HTR-8/SVneo (cell line): Measurements from ENCODE around the gene SALL3.

Experiments
- DNase-seq: peaks from one replicate; pipeline ENCODE4 v3.0.0; 2011; ENCODE audit warnings: low spot score, mixed read lengths; ENCODE audit not compliant: insufficient read length
- FAIRE-seq: peaks from 2 replicates; lab custom pipeline; 2011; peaks lifted over from hg19 to GRCh38; lab: Jason Lieb, UNC

SALL3 gene

DNA sequence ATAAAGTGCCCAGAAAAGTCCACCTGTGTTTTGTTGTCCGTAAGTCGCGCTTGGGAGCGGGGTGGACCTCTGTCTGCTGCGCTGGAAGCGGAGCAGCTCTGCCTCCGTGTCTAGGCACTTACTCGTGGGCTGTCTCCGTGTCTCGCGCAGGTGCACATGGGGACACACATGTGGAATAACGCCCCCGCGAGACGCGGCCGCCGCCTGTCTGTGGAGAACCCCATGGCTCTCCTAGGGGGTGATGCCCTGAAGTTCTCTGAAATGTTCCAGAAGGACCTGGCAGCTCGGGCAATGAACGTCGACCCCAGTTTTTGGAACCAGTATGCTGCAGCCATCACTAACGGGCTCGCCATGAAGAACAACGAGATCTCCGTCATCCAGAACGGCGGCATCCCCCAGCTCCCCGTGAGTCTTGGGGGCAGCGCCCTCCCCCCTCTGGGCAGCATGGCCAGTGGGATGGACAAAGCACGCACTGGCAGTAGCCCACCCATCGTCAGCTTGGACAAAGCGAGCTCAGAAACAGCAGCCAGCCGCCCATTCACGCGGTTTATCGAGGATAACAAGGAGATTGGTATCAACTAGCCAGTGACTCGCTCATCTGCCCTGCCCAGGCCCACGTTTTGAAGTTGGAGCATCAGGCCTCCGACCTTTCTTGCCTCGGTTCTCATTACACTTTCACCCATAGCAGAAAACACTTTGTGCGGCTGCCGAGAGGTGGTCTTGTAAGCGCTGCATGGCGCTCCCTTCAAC, 17.3 kb downstream of the SALL3 start:
- no peak for FAIRE-seq
- no peak for DNase-seq

DNA sequence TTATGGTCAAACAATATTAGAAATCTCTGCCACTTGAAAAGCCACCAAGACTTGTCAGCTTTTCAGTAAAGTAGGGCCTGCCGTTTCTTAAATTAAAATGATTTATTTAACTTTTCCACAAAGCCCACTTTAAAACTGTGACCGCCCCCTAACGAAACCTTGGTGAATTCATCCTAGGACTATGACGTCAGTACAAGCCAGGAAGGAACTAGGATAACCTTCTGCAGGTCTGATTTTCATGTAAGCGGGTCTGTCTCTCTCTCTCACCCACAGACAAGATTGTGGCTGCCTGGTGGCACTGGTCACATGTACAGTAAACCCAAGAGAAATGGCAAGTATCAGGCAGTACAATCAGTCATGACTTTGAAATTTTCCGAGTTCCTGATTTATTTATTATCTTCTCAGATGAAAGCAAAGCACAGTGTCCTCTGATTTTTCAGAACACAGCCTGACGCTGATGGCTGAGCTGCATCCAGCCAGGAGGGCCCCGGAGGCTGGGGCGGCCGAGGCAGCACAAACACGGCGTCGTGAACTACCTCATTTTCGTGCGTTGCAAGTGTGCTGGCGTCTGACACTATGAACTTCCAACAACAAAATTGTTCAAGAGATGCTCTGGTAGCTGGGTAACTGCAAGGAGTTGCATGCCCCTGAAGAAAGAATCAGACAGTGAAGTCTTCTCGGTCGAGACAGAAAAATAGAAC, 18.9 kb downstream of the SALL3 start:
- DNase-seq (no peak), FAIRE-seq (no peak)

DNA sequence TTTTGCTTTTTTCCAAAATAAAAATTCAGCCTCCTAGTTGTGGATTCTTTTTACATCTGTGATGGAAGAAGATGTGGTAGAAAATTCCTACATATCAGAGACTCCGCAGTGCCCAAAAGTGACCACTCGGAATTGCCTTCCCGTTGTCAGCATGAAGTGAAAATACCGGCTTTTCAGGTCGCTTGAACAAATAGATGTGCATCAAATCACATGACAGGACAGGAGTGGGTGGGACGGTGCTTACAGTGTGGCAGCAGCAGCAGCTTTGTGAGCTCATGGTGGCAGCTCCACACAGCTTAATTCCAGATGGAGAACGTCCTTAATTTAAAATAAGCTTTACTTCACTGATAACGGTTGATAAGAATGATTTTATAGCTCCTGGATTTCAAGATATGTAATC, 20.3 kb downstream of the SALL3 start:
- FAIRE-seq (no peak), DNase-seq (no peak)

DNA sequence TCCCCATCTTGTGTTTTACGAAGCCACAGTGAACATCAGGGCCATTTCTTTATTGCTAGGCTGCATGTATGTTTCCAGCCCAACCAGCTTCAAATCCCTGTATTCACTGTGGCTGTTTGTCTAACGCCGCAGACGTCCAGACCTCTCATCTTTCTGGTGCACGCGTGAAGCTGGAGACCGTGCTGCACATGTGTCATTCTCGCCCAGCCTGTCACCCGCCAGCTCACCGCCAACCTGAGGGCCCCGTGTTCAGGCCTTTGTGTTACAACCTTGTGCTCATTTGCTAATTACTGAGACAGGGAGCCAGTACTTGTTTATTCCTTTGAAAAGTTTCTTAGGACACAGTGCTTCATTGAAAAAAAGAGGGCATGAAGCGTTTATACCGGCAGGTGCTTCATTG, 21.4 kb downstream of the SALL3 start:
- no peak for FAIRE-seq
- DNase-seq = no peak

DNA sequence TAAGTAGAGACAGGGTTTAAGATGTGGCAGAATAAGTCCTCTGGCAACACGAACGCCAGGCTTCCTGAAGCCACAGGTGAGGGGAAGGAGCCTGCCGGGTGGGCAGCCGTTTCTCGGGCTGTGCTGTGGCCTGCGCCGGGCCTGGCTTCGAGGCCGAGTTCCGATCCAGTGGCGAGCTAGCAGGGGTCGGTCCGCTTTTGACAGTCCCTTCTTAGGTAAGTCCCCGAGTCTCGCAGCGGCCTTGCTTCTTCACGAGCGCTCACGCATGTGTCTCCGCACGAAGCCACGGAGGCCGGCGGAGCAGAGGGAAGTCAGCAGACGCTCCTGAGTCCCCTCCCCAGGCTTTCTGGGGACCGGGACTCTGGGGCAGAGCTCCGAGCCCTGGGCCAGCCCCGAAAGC, 26.0 kb downstream of the SALL3 start:
- DNase-seq (no peak), FAIRE-seq (no peak)

DNA sequence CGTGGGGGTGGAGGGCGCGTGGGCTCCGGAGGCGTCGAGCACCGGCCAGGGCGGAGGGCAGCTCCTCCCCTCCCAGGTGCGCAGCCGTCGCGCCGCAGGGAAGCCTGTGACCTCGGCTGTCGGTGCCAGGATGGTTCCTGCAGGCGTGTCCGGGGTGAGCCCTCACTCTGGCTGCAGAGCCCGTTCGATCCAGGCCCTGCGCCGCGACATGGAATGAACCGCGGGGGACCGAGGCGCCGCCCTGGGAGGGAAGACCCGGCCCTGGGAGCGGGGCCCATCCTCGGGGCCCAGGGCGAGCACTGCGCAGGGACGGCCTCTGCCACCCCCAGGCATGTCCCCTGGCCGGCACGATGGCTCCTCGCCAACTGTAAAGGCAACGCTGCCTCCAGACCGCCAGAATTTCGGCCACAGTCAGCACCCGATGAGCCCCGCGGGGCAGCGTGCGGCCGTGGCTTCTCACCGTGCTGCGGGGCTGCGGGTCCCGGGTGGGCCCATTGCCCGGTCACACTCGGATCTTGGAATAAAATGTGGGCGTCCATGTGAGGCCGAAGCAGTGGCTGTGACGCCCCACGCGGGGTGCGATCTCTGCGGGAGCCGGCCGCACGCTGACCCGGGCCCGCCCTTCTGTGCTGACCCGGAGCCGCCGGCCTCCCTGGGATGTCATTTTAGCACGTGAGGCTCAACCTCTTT, 26.6 kb downstream of the SALL3 start:
- DNase-seq = no peak
- no peak for FAIRE-seq

DNA sequence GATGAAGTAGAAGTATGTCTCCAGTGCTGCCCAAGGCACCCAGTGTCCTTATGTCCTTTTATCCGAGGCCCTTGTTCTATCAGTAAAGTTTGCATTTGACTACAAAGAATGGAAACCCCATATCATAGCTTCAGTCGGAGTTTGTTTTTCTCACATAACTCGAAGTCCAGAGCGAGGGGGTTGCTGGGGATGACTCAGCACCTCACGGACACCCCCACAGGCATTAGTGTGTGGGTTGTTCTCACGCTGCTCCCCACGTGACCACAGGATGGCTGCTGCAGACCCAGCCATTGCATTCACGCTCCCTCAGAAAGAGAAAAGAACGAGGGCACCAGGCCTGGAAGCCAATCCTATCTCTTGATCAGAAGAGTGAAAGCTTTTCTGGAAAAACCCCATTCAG, 27.8 kb downstream of the SALL3 start:
- FAIRE-seq (no peak), DNase-seq (no peak)

DNA sequence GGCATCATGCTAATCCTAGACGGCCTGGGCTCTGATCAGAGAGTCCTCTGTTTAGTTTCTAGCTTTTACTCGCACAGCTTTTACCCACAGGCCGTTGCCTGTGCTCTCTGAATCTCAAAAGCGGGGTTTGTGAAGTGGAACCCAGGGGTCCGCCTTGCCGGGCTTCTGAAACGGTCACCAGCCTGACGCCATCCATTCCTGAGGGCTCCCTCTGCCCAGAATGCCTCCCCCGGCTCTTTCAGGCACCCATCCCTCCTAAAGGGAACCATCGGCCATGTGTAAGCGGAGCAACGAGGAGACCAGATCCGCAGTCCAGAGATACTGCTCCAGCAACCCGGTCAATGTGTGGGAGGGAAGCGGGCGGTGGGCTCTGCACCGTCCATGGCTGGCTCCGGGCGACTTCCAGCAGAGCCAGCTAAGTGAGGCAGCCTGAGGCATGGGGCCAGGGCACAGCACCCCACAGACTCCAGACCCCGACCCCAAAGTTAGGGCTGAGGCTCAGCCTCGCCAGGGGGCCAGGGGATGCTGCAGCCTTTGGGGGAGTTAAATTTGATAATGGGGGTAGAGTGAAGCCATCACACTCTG, 28.8 kb downstream of the SALL3 start:
- no peak for DNase-seq
- no peak for FAIRE-seq

DNA sequence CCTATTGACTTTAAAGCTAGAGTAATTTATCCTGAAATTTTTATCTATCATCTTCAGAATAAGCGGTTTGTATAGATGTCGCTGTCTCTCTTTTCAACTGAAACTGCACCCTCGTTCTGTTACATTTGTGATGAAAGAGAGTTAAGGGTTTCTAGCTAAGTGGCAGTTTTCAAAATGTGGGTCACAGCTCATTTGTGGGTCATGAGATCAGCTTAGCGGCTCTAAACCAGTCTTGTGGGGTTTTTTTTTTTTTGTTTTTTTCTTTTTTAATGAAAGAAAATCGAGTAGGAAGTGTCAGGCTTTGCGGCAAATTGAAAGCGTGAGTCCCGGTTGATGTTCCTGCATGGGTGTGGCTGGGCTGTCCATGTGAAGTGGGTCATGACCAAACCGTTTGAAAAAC, 31.2 kb downstream of the SALL3 start:
- FAIRE-seq = no peak
- no peak for DNase-seq

DNA sequence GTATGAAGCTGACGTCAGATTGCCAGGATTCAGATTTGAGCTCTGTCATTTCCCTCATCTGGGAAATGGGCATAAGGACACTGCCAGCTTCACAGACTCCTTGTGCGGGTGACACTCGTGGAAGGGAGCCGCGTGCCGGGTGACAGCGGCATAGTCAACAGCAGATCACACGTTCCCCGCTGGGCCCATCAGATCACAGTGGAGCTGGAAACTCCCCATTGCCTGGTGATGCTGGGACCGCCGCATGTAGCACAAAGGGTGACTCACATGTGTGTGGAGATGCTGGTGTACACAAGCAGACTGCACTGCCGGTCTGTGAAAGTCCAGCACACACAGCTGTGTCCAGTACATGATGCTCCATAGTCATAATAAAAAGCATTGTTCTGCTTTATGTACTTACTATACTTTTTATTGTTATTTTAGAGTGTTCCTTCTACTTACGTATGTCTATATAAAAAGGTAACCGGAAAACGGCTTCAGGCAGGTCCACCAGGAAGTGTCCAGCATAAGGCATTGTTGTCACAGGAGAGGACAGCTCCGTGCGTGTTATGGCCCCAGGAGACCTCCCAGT, 31.8 kb downstream of the SALL3 start:
- DNase-seq (no peak), FAIRE-seq (no peak)

DNA sequence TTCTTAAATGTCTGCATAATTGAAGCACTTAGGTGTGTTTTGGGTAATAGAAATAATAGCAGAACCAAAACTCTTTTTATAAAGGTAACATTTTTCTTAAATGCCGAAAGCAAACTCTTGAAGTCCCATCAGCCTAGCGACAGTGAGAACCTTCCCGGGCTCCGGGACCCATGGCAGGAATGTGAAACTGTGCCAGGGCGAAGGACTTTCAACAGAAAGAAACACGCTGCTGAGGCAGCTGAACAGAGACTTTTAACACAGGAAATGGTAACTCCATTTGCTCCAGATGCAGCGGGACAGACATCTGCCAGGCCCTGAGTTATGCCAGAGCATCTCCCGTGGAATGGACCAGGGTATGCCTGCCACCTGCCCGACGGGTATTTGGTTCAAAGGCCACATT, 34.3 kb downstream of the SALL3 start:
- FAIRE-seq = no peak
- DNase-seq = no peak

DNA sequence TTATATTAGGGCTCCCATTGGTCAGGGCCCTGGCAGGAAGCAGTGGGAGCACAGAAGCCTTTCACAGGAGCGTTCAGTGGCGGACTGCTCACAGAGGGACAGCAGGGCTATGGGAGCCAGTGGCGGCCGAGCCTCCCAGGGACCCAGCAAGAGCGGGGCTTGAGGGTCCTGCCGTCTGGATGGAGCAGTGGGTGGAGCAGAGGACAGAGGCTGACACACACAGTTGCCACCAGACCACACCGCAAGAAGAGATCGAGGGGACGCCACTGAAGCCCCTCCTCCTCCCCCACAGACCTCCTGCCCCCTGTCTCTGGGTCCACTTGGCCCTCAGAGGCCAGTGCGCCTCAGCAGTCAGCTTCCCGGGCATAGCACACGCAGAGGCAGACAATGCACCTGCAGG, 39.3 kb downstream of the SALL3 start:
- no peak for FAIRE-seq

DNA sequence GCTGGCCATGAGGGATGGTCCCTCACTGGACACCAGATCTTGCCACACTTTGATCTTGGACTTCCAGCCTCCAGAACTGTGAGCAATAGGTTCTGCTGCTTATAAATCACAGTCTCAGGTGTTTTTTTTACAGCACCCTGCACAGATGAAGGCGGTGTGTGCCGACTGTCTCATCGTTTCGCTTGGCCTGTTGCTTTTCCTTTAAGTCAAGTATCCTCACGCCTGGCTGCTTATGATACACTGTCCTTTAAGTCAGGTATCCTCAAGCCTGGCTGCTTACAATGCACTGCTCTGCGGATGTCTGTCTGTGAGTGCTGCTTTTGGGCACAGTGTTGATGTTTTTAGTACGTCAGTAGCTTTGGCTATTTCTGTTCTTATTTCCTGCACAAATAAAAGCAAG, 40.3 kb downstream of the SALL3 start:
- no peak for FAIRE-seq
- DNase-seq = no peak

More for the DNA sequence above, 39.3 kb downstream of the SALL3 start:
- no peak for DNase-seq

DNA sequence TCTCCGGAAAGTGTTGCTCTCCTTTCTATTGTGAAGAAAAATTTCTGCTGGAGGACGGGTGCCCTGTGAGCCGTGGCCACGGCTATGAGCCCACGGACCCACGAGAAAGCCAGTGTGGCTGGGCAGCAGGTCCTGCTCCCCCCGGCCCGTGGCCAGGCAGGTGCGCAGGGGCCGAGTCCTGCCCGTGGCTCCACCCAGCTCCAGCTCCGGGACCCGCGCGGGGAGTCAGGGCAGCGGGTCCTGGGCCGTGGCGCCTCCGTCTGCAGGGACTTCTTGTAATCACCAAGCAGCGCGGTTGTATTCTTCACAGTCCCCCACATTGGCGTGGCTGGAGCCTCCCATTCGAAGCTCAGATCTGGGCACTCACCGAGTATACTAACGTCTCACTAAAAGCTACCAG, 43.0 kb downstream of the SALL3 start:
- no peak for DNase-seq
- FAIRE-seq = no peak

DNA sequence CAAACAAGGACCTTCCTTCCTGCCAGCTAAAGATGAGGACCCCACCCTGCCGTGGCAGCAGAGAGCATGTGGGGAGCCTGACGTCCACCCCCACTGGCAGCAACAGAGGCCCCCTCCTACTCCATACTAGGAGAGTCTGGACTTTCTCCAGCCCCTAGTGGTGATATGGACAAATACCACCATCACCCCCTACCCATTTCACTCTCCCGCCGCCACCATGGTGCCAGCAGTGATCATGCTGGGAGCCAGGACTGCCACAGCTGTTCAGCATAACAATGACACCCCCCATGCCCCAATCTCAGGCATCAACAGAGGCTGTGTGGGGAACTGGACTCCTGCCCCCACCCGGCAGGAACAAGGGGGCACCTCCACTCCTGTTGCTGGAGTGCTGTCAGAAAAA, 46.9 kb downstream of the SALL3 start:
- DNase-seq = no peak
- FAIRE-seq = no peak

DNA sequence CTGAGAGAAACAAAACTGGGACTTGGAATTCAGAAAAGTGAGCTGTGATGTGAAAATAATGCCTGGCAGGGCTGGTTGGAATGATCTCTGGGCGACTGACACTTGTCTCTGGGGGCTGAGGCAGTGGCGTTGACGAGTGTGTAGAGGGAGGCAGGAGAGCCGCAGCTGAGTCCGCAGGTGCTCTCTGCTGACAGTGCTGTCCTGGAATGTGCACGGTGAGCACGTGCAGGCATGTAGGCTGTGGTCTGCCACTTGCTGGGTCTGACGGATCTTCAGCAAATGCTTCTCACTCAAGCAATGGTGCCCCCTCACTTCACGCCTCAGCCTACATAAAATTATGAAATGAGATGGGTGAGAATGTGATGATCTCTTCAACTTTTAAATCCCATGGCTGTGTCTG, 51.1 kb downstream of the SALL3 start:
- FAIRE-seq (no peak), DNase-seq (no peak)

DNA sequence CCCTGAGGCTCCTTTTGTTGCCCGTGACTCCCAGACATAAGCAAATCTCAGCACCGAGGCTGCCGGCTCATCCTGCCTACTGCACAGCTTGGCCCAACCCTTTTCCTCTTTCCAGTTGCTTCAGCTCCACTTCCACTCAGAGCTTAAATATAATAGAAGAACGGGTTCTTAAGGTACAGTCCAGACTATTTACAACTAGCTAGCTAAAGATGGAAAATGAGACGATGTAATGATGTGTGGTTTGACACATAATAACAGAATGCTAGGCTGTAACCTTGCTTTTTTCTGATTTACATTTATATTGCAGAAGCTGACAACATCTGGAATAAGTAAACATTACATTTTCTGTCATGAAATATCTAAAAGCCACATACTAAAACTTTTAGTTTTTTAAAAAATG, 62.7 kb downstream of the SALL3 start:
- no peak for FAIRE-seq
- no peak for DNase-seq

DNA sequence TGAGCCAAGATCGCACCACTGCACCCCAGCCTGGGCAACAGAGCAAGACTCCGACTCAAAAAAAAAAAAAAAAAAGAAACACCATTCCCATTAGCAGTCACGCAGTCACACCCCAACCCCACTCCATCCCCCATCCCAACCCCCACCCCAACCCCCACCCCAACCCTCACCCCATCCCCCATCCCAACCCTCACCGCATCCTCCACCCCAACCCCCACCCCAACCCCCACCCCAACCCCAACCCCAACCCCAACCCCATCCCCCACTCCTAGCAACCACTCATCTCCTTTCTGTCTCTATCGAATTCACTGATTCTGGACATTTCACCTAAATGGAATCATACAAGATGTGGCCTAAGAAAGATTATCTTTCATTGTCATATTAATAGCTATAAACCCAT, 63.7 kb downstream of the SALL3 start:
- no peak for FAIRE-seq
- no peak for DNase-seq

DNA sequence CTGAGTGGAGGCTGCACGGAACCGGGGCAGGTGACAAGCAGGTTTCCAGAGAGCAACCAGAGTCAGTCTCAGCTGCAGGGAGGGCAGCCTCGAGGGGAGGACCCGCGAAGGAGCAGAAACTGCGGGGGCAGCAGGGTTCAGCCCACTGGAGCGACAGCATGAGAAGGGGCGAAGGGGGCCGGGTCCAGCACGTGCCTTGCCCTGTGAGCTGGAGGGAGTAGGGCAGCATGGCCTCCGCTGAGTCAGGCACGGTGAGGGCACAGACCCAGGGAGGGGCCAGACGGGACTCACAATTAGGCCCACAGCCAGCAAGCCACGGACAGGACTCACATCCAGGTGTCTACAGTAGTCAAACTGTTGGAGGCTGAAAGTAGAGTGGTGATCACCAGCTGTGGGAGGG, 66.9 kb downstream of the SALL3 start:
- no peak for FAIRE-seq
- no peak for DNase-seq

DNA sequence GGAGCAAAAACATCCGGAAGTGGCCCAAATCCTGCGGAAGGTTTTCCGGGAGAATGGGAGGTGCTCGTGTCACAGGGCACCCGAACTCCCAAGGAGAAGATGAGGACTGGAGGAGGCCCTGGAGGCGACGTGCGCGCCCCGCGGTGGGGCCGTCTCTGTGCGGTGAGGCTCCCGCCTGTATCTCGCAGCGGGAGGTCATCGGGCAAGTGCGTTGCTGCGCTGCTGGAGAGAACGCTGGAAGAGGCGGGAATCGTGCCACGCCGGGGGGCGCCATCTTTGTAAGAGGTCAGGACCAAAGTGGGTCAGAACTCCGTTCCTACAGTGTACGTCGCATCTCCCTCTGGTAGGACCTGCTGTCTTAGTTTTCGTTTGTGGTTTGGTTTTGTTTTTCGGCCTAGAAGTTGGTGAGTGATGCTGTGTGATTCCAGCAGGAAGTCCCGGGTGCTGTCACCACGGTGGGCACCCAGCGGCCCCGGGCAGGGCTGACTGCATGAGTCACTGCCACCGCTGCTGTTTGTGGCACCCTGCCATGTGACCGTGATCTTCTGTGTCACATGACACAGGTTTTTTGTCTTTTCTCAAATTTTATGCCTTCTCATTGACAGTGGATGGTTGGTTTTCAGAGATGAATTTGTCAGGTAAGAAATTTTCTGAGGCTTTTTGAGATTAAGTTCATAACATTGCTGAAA, 68.1 kb downstream of the SALL3 start:
- DNase-seq (no peak), FAIRE-seq (no peak)
